ENCODE measurements around the gene ZMPSTE24.
"Not testable (repeated sequence)": the region's sequence is repeated elsewhere in the genome, so short reads cannot be mapped to it uniquely, and the experiment has no call there.

Gene ZMPSTE24

DNA sequence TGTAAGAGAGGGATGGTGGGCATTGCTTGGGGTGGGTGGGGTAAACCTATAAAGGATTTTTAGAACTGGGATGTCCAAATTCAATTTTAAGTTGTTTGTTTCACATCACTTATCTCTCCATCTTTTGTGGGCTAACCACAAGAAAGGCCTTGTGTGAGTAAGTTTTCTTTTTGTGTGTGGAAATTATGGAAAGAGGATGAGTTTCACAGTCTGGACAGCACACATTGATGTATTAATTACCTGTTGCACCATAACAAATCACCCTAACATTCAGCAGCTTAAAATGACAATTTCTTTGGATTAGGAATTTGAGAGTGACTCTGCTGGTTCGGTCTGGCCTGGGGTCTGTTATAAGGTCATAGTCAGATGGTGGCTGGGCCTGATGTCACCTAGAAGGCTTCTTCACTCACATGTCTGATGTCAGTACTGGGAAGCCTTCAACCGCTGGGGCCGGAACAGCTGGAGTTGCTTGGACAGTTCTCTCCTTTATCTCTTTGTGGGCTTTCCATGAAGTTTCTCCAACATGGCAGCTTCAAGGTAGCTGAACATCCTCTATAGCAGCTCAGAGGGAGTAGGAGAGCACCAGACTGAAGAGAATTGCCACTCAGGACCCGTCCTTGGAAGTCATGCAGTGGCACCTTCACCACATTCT is 61.1 kb downstream of the ZMPSTE24 start:
- no peak overlapping the region for H3K4me3 ChIP-seq (ENCODE audit: extremely low read depth, insufficient read depth, low read length, poor library complexity, severe bottlenecking)
- 94 to 95% methylated on average over 4 of the region's 4 CpGs for WGBS, 2 experiments (ENCODE audit: insufficient coverage in 2 of 2)
- H3K9me3 ChIP-seq (ENCODE audit: control insufficient read depth, low read length), result no peaks in the 10 kb centered on the region
- no peaks in the 10 kb centered on the region for H3K36me3 ChIP-seq (ENCODE audit: control insufficient read depth, insufficient read depth, low read length)
- peaks cover 9% of the 10 kb centered on the region for H3K4me1 ChIP-seq (ENCODE audit: control insufficient read depth, insufficient read depth, low read length, poor library complexity, severe bottlenecking)
- H3K27ac ChIP-seq (ENCODE audit: low read depth, low read length, severe bottlenecking), result no peak overlapping the region

DNA sequence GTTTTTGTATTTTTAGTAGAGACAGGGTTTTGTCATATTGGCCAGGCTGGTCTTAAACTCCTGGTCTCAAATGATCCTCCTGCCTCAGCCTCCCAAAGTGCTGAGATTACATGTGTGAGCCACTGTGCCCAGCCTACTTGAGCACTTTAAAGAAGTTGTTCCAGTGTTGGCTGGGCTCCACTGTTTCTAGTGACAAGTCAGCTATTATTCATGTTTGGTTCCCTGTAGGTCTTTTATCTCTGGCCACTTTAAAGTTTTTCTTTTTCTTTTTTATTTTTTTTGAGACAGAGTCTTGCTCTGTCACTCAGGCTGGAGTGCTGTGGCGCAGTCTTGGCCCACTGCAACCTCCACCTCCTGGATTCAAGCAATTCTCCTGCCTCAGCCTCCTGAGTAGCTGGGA is 73.4 kb downstream of the ZMPSTE24 start:
- not testable (repeated sequence) for H3K9me3 ChIP-seq (ENCODE audit: control insufficient read depth, low read length); H3K4me1 ChIP-seq (ENCODE audit: control insufficient read depth, insufficient read depth, low read length, poor library complexity, severe bottlenecking); H3K4me3 ChIP-seq (ENCODE audit: extremely low read depth, insufficient read depth, low read length, poor library complexity, severe bottlenecking); H3K27ac ChIP-seq (ENCODE audit: low read depth, low read length, severe bottlenecking); H3K36me3 ChIP-seq (ENCODE audit: control insufficient read depth, insufficient read depth, low read length)
- WGBS, 2 experiments (ENCODE audit: insufficient coverage in 2 of 2), result no CpG with 5 or more reads among the region's 1 CpG

DNA sequence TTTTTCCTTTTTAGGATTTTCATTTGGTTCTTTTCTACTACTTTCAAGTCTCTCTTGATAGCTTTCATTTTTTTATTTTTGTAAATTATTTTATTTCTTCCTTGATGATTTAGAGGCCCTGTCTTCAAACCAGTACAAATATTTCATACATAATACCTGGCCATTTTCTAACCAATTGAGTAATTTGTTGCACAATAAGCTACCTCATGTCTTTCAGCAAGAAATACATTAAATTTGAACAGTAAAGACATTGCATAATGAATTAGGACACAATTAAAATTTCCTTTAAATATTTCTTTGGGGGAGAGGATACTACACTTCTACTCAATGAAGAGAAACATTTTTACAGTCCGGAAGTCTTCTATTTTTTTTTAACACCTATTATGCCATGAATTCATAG is 74.7 kb downstream of the ZMPSTE24 start:
- Histone ChIP-seq H3K4me1 (ENCODE audit: control insufficient read depth, insufficient read depth, low read length, poor library complexity, severe bottlenecking) (no peaks in the 10 kb centered on the region), H3K9me3 (ENCODE audit: control insufficient read depth, low read length) (no peaks in the 10 kb centered on the region), H3K4me3 (ENCODE audit: extremely low read depth, insufficient read depth, low read length, poor library complexity, severe bottlenecking) (no peak overlapping the region), H3K36me3 (ENCODE audit: control insufficient read depth, insufficient read depth, low read length) (no peaks in the 10 kb centered on the region), H3K27ac (ENCODE audit: low read depth, low read length, severe bottlenecking) (no peak overlapping the region)
- WGBS, 2 experiments (ENCODE audit: insufficient coverage in 2 of 2), result 80% methylated on average over 1 of the region's 1 CpG; no CpG with 5 or more reads in 1 of the 2 experiments

DNA sequence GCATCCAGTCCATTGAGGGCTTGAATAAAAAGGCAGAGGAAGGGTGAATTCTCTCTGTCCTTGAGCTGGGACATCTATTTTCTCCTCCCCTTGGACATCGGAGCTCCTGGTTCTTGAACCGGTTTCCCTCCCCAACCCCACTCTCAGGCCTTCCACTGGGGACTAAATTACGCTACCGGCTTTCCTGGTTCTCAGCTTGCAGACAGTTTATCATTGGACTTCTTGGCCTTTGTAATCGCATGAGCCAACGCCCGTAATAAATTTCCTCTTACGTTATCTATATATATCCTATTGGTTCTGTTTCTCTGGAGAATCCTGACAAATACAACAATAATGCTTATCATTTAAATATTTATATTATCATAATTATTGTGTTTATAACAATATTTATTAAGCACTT is 79.4 kb downstream of the ZMPSTE24 start:
- no peaks in the 10 kb centered on the region for H3K4me1 ChIP-seq (ENCODE audit: control insufficient read depth, insufficient read depth, low read length, poor library complexity, severe bottlenecking)
- H3K4me3 ChIP-seq (ENCODE audit: extremely low read depth, insufficient read depth, low read length, poor library complexity, severe bottlenecking), result no peak overlapping the region
- no peaks in the 10 kb centered on the region for H3K9me3 ChIP-seq (ENCODE audit: control insufficient read depth, low read length)
- H3K36me3 ChIP-seq (ENCODE audit: control insufficient read depth, insufficient read depth, low read length), result no peaks in the 10 kb centered on the region
- H3K27ac ChIP-seq (ENCODE audit: low read depth, low read length, severe bottlenecking), result no peak overlapping the region
- WGBS, 2 experiments (ENCODE audit: insufficient coverage in 2 of 2), result 85 to 97% methylated on average over 4 to 7 of the region's 8 CpGs

DNA sequence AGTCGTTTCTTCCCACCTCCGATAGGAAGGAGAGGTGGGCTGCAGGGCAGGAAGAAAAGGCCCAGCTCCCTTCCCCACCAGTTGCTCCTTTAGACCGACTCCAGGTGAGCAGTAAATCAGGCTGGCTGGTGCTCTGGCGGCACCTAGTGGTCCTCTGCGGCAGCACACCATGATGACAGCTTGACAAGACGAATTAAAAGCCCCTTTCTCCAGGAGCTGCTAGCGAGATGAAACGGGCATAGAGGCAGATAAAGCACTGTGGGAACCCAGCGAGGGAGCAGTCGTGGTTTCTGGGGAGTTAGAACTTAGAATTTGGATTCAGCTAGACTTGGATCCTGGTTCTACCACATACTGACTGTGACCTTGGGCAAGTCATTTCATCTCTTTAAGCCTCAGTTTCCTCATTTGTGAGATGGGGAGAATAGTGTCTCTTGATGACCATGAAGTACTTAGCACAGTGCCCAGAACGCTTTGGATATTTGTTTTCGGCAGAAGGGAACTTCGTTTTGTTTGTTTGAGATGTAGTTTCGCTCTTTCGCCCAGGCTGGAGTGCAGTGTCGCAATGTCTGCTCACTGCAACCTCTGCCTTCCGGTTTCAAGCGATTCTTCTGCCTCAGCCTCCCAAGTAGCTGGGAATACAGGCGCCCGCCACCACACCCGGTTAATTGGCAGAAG is 80.8 kb downstream of the ZMPSTE24 start:
- Histone ChIP-seq H3K4me3 (ENCODE audit: extremely low read depth, insufficient read depth, low read length, poor library complexity, severe bottlenecking) (no peak overlapping the region), H3K9me3 (ENCODE audit: control insufficient read depth, low read length) (peaks cover 5% of the 10 kb centered on the region), H3K27ac (ENCODE audit: low read depth, low read length, severe bottlenecking) (no peak overlapping the region), H3K36me3 (ENCODE audit: control insufficient read depth, insufficient read depth, low read length) (no peaks in the 10 kb centered on the region), H3K4me1 (ENCODE audit: control insufficient read depth, insufficient read depth, low read length, poor library complexity, severe bottlenecking) (no peaks in the 10 kb centered on the region)
- WGBS, 2 experiments (ENCODE audit: insufficient coverage in 2 of 2), result 41 to 43% methylated on average over 19 to 20 of the region's 21 CpGs

DNA sequence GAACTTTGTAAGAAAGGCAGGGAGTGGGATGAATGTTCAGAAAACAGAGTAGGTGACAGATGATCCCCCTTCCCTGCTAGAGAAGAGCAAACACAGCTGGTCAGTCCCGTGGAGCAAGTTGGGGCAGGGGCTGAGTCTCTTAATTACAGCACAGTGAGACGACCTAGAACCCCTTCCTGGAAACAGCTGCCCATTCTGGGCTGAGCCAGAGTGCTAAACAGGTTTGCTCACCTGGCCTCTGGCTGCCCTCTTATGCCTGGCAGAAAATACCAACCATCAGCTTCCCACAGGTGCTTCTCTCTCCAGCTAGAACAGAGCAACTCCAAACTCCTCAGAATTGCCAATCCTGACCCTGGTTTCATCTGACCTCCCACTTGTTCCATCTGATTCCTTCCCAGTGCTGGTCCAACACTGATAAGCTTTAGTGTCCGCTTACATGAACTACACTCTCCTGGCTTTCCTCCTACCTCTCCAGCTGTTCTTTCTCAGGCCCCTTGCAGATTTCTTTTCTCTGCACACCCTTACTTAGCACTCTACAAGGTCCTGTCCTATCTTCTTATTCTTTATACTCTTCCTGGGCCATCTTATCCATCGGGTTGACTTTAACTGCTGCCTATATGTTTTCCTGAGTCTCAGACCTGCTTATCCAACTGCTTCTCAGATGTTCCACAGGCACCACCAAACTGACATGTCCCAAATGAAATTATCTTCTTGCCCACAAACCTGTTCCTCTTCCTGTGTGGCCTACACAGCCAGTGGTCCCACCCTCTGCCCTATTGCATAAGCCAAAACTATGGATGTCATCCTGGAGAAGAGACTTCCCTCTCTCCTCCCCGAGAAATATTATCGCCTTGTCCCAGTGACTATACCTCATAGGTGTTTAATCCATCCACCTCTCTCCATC is 81.6 kb downstream of the ZMPSTE24 start:
- Histone ChIP-seq H3K4me1 (ENCODE audit: control insufficient read depth, insufficient read depth, low read length, poor library complexity, severe bottlenecking) (no peaks in the 10 kb centered on the region), H3K27ac (ENCODE audit: low read depth, low read length, severe bottlenecking) (no peak overlapping the region), H3K4me3 (ENCODE audit: extremely low read depth, insufficient read depth, low read length, poor library complexity, severe bottlenecking) (no peak overlapping the region), H3K9me3 (ENCODE audit: control insufficient read depth, low read length) (peaks cover 6% of the 10 kb centered on the region), H3K36me3 (ENCODE audit: control insufficient read depth, insufficient read depth, low read length) (no peaks in the 10 kb centered on the region)
- WGBS, 2 experiments (ENCODE audit: insufficient coverage in 2 of 2), result 68 to 79% methylated on average over 6 of the region's 6 CpGs

DNA sequence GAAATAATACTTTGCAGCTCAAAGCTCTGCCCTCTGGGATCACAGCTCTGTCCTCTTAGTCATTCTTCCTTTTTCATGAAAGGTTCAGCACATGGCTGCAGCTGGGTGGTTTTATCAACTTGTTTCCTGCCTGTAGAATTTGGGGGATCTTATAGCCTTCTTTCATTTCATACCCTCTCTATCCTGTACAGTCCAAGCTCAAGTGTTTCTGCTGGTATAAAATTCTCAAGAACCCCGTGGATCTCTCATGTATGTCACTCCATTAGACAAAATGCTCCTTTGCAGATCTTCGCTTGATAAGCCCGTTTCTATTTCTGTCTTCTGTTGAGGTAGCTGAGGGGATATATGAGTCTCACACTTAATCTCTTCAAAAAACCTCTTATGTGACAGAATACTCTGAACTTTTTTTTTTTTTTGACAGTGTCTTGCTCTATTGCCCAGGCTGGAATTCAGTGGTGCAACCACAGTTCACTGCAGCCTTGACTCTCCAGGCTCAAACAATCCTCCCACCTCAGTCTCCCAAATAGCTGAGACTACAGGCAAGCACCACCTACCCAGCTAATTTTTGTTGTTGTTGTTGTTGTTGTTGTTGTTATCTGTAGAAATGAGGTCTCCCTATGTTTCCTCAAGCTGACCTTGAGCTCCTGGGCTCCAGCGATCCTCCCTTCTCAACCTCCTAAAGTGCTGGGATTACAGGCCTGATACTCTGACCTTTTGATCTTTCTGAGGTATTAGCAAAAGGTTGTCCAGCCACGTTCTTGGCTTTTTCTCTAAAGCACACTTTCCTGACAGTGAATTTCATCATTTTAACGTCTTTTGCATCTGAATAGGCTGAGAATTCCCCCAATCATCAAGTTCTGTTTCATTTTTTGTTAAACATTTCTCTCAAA is 83.7 kb downstream of the ZMPSTE24 start:
- 70 to 83% methylated on average over 3 to 4 of the region's 6 CpGs for WGBS, 2 experiments (ENCODE audit: insufficient coverage in 2 of 2)
- Histone ChIP-seq H3K4me3 (ENCODE audit: extremely low read depth, insufficient read depth, low read length, poor library complexity, severe bottlenecking) (no peak overlapping the region), H3K36me3 (ENCODE audit: control insufficient read depth, insufficient read depth, low read length) (no peaks in the 10 kb centered on the region), H3K4me1 (ENCODE audit: control insufficient read depth, insufficient read depth, low read length, poor library complexity, severe bottlenecking) (no peaks in the 10 kb centered on the region), H3K9me3 (ENCODE audit: control insufficient read depth, low read length) (peaks cover 6% of the 10 kb centered on the region), H3K27ac (ENCODE audit: low read depth, low read length, severe bottlenecking) (no peak overlapping the region)

DNA sequence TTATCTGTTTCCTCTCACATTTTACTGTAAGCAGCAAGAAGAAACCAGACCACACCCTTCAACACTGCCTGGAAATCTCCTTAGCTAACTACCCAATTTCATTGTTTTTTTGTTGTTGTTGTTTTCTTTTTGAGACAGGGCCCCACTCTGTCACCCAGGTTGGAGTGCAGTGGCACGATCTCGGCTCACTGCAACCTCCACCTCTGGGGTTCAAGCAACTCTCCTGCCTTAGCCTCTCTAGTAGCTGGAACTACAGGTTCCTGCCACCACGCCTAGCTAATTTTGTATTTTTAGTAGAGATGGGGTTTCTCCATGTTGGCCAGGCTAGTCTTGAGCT is 84.3 kb downstream of the ZMPSTE24 start:
- H3K9me3 ChIP-seq (ENCODE audit: control insufficient read depth, low read length); H3K27ac ChIP-seq (ENCODE audit: low read depth, low read length, severe bottlenecking); H3K36me3 ChIP-seq (ENCODE audit: control insufficient read depth, insufficient read depth, low read length); H3K4me1 ChIP-seq (ENCODE audit: control insufficient read depth, insufficient read depth, low read length, poor library complexity, severe bottlenecking); H3K4me3 ChIP-seq (ENCODE audit: extremely low read depth, insufficient read depth, low read length, poor library complexity, severe bottlenecking): not testable (repeated sequence)
- WGBS, 2 experiments (ENCODE audit: insufficient coverage in 2 of 2), result 83 to 100% methylated on average over 1 to 2 of the region's 3 CpGs
